HCEC 1CT (cell line): ENCODE measurements around the gene SLC7A11.
A peak's percentile ranks its signal among the peaks of the same experiment; 100 is the strongest.
"Not testable (repeated sequence)": the region's sequence is repeated elsewhere in the genome, so short reads cannot be mapped to it uniquely, and the experiment has no call there.

Source experiments
- DNase-seq: peaks from one replicate; pipeline ENCODE4 v3.0.0-alpha.2; 2017

The SLC7A11 gene

DNA sequence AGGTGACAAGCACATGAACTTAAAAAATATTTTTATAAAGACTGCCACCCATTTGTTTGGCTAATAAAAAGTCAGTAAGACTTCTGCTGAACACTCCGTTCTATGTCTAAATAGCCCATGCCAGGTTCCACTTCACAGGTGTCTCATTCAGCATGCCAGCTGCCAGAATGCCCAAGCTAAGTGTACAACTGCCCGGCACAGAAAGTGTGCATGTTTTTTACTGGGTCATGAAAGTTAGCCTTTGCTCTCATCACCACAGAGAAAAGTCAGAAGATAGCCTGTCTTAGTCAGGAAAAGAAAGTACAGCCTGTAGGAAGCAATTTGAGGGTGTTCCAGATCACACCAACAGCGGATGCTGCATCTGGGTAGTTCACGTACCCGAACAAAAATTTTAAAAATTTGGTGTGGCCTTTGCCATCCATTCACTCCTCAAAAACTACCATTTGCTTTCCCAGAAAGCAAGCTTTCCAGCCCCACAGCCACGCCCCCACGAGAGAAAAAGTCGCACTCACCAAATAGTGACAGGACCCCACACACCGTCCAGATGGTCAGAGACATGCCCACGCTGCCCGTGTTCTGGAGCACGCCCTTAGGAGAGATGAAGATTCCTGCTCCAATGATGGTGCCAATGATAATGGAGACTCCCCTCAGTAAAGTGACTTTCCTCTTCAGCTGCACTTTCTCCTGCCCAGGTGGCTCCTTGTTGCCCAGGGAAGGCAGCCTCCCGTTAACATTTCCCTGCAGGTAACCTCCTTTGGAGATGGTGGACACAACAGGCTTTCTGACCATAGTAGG lies 671 bp downstream of the SLC7A11 start:
- no peak for DNase-seq

DNA sequence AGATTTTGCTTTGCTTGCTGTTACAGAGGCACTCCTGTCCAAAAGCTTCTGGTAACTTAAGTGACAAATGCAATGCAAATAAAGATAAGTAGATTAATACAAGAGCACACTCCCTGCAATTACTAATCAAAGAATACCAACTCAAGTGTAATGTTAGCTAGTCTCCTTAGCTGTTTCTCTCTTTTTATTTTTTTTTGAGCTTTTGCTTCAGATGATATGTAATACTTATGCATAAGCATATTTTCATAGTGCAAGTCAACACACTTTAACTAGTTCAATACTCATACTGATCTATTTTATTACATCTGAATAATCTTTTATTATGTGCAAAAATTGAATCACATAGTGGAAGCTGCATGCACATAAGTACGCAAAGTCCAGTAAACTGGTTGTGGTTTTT lies 2.7 kb downstream of the SLC7A11 start:
- no peak for DNase-seq

DNA sequence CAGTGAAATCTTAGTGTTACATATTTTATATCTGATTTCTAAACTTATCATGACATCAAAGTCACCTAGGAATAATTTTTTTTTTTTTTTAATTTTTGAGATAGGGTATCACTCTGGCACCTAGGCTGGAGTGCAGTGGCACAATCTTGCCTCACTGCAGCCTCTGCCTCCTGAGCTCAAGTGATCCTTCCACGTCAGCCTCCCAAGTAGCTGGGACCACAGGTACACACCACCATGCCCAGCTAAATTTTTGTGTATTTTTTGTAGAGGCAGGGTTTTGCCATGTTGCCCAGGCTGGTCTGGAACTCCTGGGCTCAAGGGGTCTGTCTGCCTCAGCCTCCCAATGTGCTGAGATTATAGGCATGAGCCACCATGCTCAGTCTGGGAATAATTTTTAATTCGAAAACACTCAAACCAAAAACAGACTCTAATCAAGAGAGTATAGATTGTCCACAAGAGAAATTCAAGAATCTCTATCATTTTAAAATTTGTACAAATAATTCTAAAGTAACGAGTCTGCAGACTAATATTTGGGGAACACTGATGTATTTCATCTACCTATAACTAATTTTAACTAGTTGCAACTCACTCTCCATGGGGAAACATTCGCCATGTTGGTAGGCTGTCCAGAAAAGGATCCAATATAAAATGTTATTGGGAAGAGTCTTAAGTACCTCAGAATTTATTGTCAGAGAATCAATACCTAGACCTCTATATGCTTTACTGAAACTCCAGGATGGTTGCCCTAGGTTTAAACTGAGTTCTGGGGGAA lies 3.4 kb downstream of the SLC7A11 start:
- no peak for DNase-seq

DNA sequence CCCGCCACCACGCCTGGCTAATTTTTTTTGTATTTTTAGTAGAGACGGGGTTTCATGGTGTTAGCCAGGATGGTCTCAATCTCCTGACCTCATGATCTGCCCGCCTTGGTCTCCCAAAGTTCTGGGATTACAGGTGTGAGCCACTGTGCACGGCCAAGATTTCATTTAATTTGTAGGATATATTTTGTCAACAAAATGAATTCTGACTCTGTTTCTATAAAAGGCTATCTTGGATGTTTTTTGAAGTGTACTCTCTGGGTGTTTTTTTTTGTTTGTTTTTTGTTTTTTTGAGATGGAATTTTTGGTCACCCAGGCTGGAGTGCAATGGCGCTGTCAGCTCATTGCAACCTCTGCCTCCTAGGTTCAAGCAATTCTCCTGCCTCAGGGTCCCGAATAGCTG lies 5.0 kb downstream of the SLC7A11 start:
- not testable (repeated sequence) for DNase-seq

DNA sequence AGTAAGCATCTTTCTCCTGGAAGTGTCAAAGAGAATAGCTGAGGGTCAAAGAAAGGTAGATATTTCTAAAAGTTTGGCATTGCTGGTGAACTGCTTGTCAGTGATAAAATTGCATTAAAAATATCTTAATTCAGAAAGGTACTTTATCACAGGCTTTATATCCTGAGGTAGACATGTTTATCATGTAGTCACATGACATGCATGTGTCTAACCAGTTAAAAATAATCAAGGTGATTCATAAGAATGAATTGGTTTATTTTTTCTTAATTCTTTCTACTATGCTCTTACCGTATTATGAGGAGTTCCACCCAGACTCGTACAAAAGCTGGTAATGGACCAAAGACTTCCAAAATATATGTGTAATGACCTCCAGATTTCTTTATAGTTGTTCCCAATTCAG lies 6.1 kb downstream of the SLC7A11 start:
- DNase-seq, result peak; percentile 30

DNA sequence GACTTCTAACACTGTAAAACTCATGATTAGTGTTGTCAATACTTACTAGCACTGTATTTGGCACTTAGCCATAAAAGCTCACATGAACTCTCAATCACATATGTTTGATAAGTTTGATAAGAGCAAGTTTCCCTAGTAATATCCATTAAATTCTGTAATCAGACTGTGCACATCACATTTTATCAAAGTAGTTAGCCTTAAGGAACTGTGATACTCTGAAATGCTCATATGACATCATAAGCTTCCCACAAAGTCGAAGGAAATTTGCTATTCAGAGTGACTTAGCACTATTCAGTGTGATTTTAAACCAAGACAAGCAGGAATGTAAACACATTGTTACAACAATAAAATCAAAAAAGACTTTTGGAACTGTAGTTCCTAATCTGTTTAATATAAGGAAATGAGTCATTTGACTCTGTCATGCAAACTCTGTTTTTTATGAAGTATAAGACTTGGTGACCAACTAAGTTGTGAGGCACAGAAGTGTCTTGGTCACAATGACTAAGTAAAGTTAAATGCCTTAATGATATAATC lies 6.7 kb downstream of the SLC7A11 start:
- DNase-seq, result peak; percentile 81

DNA sequence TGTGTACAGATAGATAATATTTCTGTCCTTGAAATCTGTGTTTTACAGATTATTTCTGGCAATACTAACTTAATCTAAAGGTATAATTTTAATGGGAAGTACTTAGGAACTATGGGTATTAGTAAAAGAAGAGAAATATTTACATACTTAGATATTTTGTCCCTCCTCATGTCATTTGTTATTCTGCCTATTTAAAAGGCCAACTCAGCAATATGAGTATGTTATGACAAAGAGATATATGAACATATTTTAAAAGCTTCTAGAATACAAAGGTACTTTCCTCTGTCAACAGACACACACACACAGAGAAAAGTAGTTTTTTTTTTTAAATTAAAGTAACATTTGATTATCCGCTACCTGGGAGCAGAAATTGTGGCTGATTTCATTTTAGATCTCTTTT lies 7.9 kb downstream of the SLC7A11 start:
- DNase-seq, result no peak

DNA sequence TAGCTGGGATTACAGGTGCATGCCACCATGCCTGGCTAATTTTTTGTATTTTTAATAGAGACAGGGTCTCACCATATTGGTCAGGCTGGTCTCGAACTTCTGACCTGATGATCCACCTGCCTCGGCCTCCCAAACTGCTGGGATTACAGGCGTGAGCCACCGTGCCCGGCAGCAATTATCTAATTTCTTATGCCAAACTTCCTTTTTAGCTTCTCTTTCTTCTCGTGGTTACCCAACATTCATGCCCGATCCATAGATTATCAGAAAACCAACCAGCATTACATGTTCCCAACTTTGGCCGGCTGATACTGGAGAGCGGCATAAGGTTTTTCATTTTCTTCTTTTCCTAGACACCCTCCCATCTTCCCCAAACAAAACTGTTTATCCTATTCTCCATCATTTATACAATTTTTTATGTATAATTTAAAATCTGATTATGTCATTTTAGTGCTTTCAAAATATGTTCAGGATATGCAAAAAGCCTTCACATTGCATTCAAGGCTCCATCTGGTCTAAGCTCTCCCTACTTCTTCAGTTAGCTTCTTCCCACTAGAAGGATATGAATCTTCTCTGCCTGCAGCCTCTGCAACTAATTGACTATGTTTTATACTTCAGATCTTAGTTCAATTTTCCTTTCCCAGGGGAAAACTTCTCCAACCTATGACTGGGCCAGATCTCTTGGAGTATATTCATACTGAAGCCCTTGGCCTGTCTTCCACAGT lies 8.7 kb downstream of the SLC7A11 start:
- DNase-seq, result no peak

DNA sequence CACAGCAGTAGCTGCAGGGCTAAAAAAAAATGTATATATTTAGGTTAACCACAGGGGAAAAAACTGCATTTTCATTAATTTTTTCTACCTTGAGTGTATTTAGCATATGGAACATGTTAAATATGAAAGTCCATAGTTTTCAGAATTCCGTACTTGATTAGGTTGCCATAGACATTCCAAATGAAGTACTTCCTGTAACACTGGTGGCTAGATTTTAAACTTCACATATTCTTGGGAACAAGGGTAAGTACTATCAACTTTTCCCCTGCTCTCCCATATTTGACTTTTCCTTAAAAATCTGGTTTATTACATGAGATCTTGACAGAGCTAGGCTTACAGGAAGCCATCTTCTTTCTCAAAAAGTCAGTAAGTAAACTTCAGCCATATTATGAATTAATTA lies 9.8 kb downstream of the SLC7A11 start:
- DNase-seq, result no peak

DNA sequence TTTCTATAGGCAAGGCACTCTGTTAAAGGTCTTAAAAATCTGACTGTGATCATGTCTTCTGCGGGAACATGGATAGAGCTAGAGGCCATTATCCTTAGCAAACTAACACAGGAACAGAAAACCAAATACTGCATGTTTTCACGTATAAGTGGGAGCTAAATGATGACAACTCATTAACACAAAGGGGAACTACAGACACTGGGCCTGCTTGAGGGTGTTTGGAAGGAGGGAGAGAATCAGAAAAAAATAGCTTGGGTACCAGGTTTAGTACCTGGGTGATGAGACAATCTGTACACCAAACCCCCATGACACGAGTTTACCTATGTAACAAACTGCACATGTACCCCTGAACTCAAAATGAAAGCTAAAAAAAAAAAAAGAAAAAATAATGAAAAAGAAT lies 12.1 kb downstream of the SLC7A11 start:
- DNase-seq, result no peak

DNA sequence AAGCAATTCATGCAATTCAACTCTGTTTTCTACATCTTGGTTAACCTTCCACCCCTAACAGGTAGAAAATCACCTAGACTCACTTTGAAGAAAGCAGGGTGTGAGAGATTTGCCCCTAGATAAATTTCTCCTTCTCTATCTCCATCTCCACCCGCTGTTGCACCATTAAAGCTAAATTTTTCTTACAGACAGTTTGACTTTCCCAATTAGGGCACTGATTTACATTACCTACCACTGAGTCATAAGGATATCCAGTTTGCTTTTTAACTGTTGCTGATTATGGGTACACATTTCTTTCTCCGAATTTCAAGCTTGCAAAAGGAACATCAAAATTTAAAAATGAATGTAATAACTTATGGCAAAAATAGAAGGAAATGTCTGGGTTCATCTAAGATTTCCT lies 13.0 kb downstream of the SLC7A11 start:
- no peak for DNase-seq

DNA sequence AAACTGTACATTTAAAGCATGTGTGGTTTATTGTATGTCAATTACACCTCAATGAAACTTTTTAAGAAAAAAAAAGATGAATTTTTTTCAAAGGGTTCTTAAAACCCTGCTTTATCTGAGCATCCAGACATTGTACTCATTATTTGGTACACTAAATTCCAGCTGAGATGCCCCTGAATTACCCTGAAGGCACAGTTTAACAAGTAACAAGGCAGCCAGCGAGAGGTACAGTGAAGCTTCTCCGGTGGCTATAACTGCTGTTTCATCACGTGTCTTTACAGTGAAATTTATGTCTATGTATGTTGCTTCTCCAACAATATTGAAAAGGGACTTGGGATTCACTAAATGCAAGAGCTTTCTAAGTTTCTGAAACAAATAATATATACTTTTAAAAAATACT lies 15.8 kb downstream of the SLC7A11 start:
- DNase-seq, result no peak

DNA sequence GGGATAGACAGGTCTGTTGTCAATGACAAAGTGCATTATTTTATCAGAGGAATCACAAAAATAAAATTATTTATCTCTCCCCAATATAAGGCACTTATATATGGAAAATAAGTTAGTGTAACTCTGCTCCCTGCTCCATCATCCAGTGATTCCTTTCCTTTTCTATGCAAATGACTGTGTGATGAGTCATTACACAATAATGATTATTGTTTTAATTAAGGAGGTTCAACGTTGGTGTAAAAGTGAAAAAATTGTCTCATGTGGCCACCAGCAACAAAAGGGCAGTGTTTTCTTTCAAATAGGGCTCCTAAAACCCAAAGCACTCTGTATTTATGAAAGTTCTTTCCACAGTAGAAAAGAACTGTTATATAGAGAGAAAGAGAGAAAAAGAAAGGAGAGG lies 16.7 kb downstream of the SLC7A11 start:
- DNase-seq, result no peak

DNA sequence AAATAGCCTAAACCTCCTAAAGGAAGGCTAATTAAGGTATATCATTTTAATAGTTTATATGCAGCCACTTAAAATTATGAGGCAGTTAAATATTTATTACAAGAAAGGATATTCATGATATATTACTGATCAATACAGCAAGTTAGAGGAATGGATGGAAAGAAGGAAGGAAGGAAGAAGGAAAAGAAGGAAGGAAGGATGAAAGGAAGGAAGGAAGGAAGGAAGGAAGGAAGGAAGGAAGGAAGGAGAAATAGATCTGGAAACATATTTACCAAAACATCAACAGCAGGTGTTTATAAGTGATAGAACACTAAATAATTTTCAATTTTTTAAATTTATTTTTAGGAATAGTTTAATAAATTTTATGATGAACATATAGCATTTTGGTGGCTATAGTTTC lies 17.5 kb downstream of the SLC7A11 start:
- no peak for DNase-seq

DNA sequence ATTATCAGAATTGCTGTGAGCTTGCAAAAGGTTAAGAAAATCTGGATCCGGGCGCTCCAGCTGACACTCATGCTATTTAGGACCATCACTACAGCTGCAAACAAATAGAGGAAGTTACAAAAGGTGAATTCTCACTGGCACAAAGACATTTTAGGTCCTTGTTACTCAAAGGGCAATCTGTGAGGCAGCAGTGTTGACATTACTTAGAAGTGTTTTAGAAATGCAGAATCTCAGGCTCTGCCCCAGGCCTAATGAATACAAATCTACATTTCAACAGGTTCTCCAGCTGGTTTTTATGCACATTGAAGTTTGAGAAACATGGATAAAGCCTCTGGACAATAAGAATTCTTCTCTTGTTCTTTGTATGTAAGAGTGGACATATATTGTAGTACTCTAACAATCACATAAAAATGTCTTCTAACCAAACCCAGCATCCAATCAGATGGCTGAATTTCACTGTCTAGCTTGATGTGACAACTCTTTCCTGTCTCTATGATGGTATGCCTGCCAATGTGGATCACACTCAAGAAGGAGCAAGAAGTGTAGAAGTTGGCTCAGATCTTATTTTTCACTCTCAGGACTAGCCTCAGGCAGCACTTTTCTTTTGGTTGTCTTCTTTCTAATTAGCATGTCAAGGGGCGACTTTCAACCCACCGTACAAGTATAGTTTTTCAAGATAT lies 18.8 kb downstream of the SLC7A11 start:
- no peak for DNase-seq

DNA sequence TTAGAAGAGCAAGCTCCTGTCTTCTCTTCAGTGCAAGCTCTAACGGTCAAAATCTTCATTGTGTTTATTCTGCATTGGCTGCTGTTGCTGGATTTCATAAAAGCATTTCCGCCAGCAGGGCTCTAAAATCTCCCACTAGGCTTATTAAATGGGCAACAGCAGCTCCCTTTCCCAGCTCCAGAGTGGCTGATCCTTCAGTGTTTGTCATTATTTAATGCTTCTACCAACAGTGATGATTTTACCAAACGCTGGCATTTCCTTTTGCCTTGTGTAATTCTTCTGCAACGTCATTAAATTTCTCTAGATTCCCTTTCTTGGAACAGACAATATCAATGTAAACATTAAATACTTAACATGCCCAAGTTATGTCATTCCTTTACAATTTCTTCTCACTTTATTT lies 20.1 kb downstream of the SLC7A11 start:
- DNase-seq, result peak; percentile 74

DNA sequence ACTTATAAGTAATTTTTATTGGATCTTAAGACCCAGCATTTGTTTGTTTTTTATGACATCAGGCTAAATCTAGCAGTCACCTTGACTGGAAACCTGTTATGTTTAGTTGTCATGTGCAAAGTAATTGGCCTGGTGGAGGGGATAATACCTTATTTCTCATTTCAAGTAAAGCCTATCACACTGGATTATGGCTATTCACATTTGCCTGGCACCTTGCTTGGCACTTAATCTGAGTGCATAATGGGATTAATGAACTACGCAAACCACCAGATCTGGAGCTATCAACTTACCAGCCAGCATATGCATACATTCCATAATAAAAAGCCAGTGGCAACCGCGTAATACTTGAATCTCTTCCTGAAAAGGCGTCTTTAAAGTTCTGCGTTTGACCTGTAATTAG lies 23.2 kb downstream of the SLC7A11 start:
- no peak for DNase-seq

DNA sequence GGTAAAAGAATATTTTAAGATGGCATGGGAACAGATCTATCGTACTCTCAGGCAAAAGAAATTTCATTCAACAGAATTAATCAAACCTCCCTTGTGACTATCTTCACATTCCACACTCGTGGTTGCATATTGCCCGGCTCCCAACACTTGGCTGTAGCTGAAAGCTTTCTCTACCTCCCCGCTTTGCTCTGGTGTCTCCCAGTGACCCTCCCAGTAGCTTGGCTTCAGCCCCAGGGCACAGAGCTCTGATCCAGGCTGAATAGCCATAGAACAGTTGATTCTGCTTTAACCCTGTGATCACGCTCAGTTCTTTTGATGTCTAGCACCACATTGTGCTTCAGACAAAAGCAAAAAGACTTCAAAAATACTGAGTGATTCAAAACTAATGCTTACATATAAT lies 24.6 kb downstream of the SLC7A11 start:
- no peak for DNase-seq

DNA sequence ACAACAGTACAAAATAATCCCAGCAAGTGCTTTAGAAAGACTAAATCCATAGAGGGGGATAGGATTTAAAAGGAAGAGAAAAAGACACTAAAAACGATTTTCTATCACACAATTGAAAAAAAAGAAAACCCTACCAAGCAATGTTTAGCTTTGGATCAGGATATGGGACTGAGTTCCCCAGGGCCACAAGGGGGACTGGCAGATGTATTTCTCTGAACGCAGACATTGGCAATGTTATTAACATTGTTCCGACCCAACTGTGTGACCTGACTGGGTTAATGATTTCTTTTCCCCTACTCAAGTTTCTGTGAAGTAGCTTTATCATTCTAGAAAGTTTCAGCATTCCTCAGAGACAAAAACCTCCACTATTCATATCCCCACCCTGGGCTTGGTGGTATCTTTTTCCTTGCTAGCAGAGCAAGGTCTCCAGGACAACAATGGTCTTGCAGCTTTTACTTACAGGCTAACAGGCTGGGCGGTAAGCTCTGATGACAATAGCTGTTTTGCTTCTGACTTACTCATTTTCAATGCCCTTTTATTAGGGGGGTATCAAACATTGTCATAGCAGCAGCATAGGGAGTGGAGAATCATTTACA lies 25.8 kb downstream of the SLC7A11 start:
- DNase-seq, result no peak

DNA sequence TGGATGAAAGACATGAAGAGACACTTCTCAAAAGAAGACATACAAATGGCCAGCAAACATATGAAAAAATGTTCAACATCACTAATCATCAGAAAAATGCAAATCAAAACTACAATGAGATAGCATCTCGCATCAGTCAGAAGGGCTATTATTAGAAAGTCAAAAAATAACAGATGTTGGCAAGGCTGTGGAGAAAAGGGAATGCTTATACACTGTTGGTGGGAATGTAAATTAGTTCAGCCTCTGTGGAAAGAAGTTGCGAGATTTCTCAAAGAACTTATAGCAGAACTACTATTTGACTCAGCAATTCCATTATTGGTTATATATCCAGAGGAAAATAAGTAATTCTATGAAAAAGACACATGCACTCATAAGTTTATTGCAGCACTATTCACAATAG lies 31.6 kb downstream of the SLC7A11 start:
- DNase-seq, result not testable (repeated sequence)

DNA sequence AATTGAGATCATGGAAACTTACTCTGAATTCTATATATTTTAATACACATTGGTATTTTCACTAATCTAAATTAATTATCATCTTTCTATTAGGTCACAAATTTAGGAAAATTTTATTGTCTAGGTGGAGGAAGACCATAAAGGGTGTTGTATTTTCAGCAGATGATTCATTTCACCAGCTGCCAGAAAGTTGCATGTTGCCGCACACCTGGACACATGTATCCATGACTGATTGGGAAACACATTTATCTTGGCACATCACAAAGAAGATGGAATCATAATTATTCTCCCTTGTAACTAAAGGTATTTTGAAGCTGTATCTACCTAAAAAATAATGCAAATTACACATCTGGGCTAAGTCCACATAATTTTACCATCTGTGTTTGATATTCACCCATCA lies 33.1 kb downstream of the SLC7A11 start:
- no peak for DNase-seq

DNA sequence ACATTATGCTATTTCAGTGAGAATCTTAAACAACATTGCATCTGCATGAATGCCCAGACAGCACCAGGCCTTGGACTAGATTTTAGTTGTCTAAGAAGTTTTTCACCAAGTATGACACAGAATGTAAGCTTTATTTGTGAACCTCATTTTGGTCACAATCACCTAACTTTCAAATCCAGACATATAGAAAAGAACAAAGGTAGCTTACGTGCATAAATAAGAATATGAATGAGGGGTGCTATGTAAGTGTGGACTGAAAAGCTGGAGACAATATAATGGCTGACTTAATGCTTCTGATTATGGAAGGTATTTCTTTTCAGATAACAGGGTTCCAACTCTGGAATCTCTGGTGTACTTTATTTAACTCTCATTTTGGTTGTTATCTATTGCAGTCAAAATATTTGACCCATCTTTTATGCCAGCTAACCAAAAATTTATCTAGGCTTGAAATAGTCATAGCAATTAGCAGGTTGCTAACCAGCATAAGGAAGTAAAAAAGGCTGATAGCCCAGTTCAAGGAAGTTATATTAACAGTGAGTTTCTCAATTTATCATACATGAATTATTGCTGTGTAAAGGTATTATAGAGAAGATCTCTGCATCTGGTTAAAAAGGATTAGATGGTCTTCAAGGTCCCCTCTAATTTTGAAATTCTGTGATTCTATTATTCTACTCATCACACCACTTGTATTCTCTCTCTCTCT lies 36.5 kb downstream of the SLC7A11 start:
- no peak for DNase-seq
